HEK293 (cell line): Measurements from ENCODE around the gene IMPDH1.

ENCODE experiments used
- CTCF ChIA-PET: fragments of 350-600 bp; formaldehyde crosslinking; extraction: SDS; loops from one replicate; lab custom pipeline; 2021; ENCODE audit warnings: antibody characterized with exemption; lab: Yijun Ruan, JAX
- POLR2A ChIA-PET: fragments of 300-600 bp; formaldehyde crosslinking; extraction: SDS; loops from one replicate; lab custom pipeline; 2020; ENCODE audit warnings: antibody characterized with exemption, inconsistent platforms; lab: Yijun Ruan, JAX
- H3K27ac ChIP-seq: fragments of 200-500 bp; sonication (Bioruptor generic); 2 replicates; pipeline ENCODE4 v1.5.1; 2014; ENCODE audit warnings: low read depth, low read length, control low read depth, inconsistent platforms; ENCODE audit errors: extremely low read depth
- H3K36me3 ChIP-seq, 2 experiments: fragments of 200-500 bp in 1 of 2; sonication (Bioruptor generic) in 1 of 2; 1 replicate in 1 of 2; 2 replicates in 1 of 2; pipeline ENCODE4 v1.5.1; 2014 to 2017; ENCODE audit warnings: inconsistent platforms in 2 of 2, low read length in 2 of 2; ENCODE audit not compliant: control insufficient read depth in 2 of 2, insufficient read depth in 1 of 2
- H3K4me1 ChIP-seq: fragments of 200-500 bp; sonication (Bioruptor generic); 2 replicates; pipeline ENCODE4 v1.5.1; 2014; ENCODE audit warnings: mild to moderate bottlenecking, low read length, inconsistent platforms; ENCODE audit not compliant: control insufficient read depth, insufficient read depth
- H3K4me3 ChIP-seq: 2 replicates; pipeline ENCODE4 v1.5.1; 2011; ENCODE audit warnings: low read depth, mild to moderate bottlenecking, control low read depth, low read length, moderate library complexity
- H3K9me3 ChIP-seq: fragments of 200-500 bp; sonication (Bioruptor generic); 2 replicates; pipeline ENCODE4 v1.5.1; 2014; ENCODE audit warnings: low read depth, low read length, inconsistent platforms; ENCODE audit not compliant: control insufficient read depth, insufficient read depth
- ATF2 ChIP-seq: fragments of 450-650 bp; formaldehyde crosslinking; IDR thresholded peaks from 2 replicates; pipeline ENCODE4 v1.5.1; 2016; ENCODE audit warnings: missing biosample characterization, missing genetic modification characterization, low read depth
- BCL11A ChIP-seq: fragments of 450-650 bp; formaldehyde crosslinking; IDR thresholded peaks from 2 replicates; pipeline ENCODE4 v1.5.1; 2016; ENCODE audit warnings: low read depth, missing biosample characterization, missing genetic modification characterization
- GFI1B ChIP-seq: fragments of 450-650 bp; formaldehyde crosslinking; IDR thresholded peaks from 2 replicates; pipeline ENCODE4 v1.5.1; 2016; ENCODE audit warnings: missing biosample characterization, missing genetic modification characterization
- KLF10 ChIP-seq: fragments of 450-650 bp; IDR thresholded peaks from 2 replicates; pipeline ENCODE4 v1.5.1; 2018; ENCODE audit warnings: missing biosample characterization, mild to moderate bottlenecking, missing genetic modification characterization
- KLF9 ChIP-seq: fragments of 450-650 bp; formaldehyde crosslinking; IDR thresholded peaks from 2 replicates; pipeline ENCODE4 v1.5.1; 2016; ENCODE audit warnings: missing biosample characterization, missing genetic modification characterization, low read depth
- MYNN ChIP-seq: fragments of 450-650 bp; formaldehyde crosslinking; IDR thresholded peaks from 2 replicates; pipeline ENCODE4 v1.5.1; 2016; ENCODE audit warnings: missing biosample characterization, missing genetic modification characterization, borderline replicate concordance
- PBX3 ChIP-seq: sonication (generic); formaldehyde crosslinking; IDR thresholded peaks from 2 replicates; pipeline ENCODE4 v1.8.1; 2022; ENCODE audit warnings: mild to moderate bottlenecking, moderate library complexity, missing genetic modification reagents
- PRDM6 ChIP-seq: fragments of 450-650 bp; formaldehyde crosslinking; IDR thresholded peaks from 2 replicates; pipeline ENCODE4 v1.5.1; 2017; ENCODE audit warnings: missing biosample characterization, missing genetic modification characterization
- REST ChIP-seq: fragments of 450-650 bp; formaldehyde crosslinking; IDR thresholded peaks from 2 replicates; pipeline ENCODE4 v1.5.1; 2016; ENCODE audit warnings: missing biosample characterization, missing genetic modification characterization
- TCF7L2 ChIP-seq: IDR thresholded peaks from 2 replicates; pipeline ENCODE4 v1.6.1; 2011; ENCODE audit warnings: low read depth, mild to moderate bottlenecking, inconsistent platforms, low read length, moderate library complexity, borderline replicate concordance
- ZBTB26 ChIP-seq: fragments of 450-650 bp; formaldehyde crosslinking; optimal IDR thresholded peaks from 2 replicates; pipeline ENCODE3; 2016; ENCODE audit warnings: missing biosample characterization, mild to moderate bottlenecking, missing genetic modification characterization
- ZBTB48 ChIP-seq: fragments of 450-650 bp; formaldehyde crosslinking; IDR thresholded peaks from 2 replicates; pipeline ENCODE4 v1.5.1; 2016; ENCODE audit warnings: missing biosample characterization, missing genetic modification characterization
- ZFP37 ChIP-seq: fragments of 450-650 bp; formaldehyde crosslinking; IDR thresholded peaks from 2 replicates; pipeline ENCODE4 v1.5.1; 2016; ENCODE audit warnings: missing biosample characterization, missing genetic modification characterization
- ZNF121 ChIP-seq: fragments of 450-650 bp; formaldehyde crosslinking; IDR thresholded peaks from 2 replicates; pipeline ENCODE4 v1.5.1; 2016; ENCODE audit warnings: missing biosample characterization, missing genetic modification characterization
- ZNF202 ChIP-seq: fragments of 450-650 bp; formaldehyde crosslinking; IDR thresholded peaks from 2 replicates; pipeline ENCODE4 v1.5.1; 2016; ENCODE audit warnings: missing biosample characterization, missing genetic modification characterization, borderline replicate concordance
- ZNF239 ChIP-seq: fragments of 450-650 bp; formaldehyde crosslinking; IDR thresholded peaks from 2 replicates; pipeline ENCODE4 v1.5.1; 2016; ENCODE audit warnings: missing biosample characterization, missing genetic modification characterization
- ZNF266 ChIP-seq: fragments of 450-650 bp; formaldehyde crosslinking; IDR thresholded peaks from 2 replicates; pipeline ENCODE4 v1.5.1; 2016; ENCODE audit warnings: missing biosample characterization, missing genetic modification characterization, low read depth
- ZNF510 ChIP-seq: fragments of 450-650 bp; formaldehyde crosslinking; IDR thresholded peaks from 2 replicates; pipeline ENCODE4 v1.5.1; 2018; ENCODE audit warnings: mild to moderate bottlenecking, missing genetic modification characterization, missing biosample characterization; ENCODE audit not compliant: insufficient replicate concordance
- ZNF549 ChIP-seq: fragments of 450-650 bp; IDR thresholded peaks from 2 replicates; pipeline ENCODE4 v1.5.1; 2018; ENCODE audit warnings: missing biosample characterization, missing genetic modification characterization, mild to moderate bottlenecking, inconsistent platforms, moderate library complexity
- ZNF555 ChIP-seq: fragments of 450-650 bp; formaldehyde crosslinking; conservative IDR thresholded peaks from 2 replicates; pipeline ENCODE4 v1.5.1; 2017; ENCODE audit warnings: missing biosample characterization, mild to moderate bottlenecking, missing genetic modification characterization, inconsistent platforms
- ZNF629 ChIP-seq: fragments of 450-650 bp; formaldehyde crosslinking; IDR thresholded peaks from 2 replicates; pipeline ENCODE4 v1.5.1; 2017; ENCODE audit warnings: missing biosample characterization, missing genetic modification characterization
- ZNF645 ChIP-seq: fragments of 450-650 bp; formaldehyde crosslinking; IDR thresholded peaks from 2 replicates; pipeline ENCODE4; 2016; ENCODE audit warnings: missing biosample characterization, missing genetic modification characterization
- ZNF701 ChIP-seq: fragments of 450-650 bp; formaldehyde crosslinking; IDR thresholded peaks from 2 replicates; pipeline ENCODE4 v1.5.1; 2016; ENCODE audit warnings: missing biosample characterization, missing genetic modification characterization
- ZNF747 ChIP-seq: fragments of 450-650 bp; formaldehyde crosslinking; IDR thresholded peaks from 2 replicates; pipeline ENCODE4 v1.5.1; 2016; ENCODE audit warnings: missing biosample characterization, missing genetic modification characterization
- ZNF792 ChIP-seq: fragments of 450-650 bp; formaldehyde crosslinking; IDR thresholded peaks from 2 replicates; pipeline ENCODE4 v1.5.1; 2016; ENCODE audit warnings: missing biosample characterization, missing genetic modification characterization
- ZSCAN16 ChIP-seq: fragments of 450-650 bp; formaldehyde crosslinking; IDR thresholded peaks from 2 replicates; pipeline ENCODE4 v1.5.1; 2016; ENCODE audit warnings: missing biosample characterization, missing genetic modification characterization

Gene IMPDH1

GRCh38 chr7:128456255-128456725, 46.5 kb upstream of the IMPDH1 start (continued):
- 0 out of 2 replicates have a peak, but pooled peaks have one; percentile 0 for TF ChIP-seq REST (tag by site-specific recombination)
- no peak for TF ChIP-seq ZNF792
- TF ChIP-seq MYNN = no peak
- TF ChIP-seq ZNF555 (tag by site-specific recombination) = no peak
- no peak for TF ChIP-seq ZNF549
- TF ChIP-seq ZNF701 (tag by site-specific recombination) = no peak

- CTCF ChIA-PET = interaction anchor here (0.6 to 3.8 kb wide), 7 partner anchors 15 to 591 kb away, joined by 3 to 39 read pairs (median 3); partner anchors contain the start of gene IMPDH1
- POLR2A ChIA-PET = interaction anchor here (0.8 to 1.3 kb wide), 5 partner anchors 12 to 108 kb away, joined by 3 to 8 read pairs (median 4); partner anchors contain the start of gene METTL2B
- H3K4me3 ChIP-seq = peak within 1 kb of the TSS; percentile 56
- no peaks in the 10 kb centered on the region for H3K9me3 ChIP-seq
- H3K36me3 ChIP-seq = peaks cover 0 to 11% of the 10 kb centered on the region in 2 experiments; a peak in 2 of 3 replicates
- peaks cover 14% of the 10 kb centered on the region for H3K4me1 ChIP-seq
- H3K27ac ChIP-seq = peak within 1 kb of the TSS; percentile 81
- TF ChIP-seq ZNF266 (no peak), ZSCAN16 (tag by site-specific recombination) (no peak), ZBTB26 (tag by site-specific recombination) (peak; percentile 99), GFI1B (tag by site-specific recombination) (no peak), BCL11A (no peak), ZNF202 (tag by site-specific recombination) (no peak), KLF10 (tag by site-specific recombination) (peak; percentile 36; the same call in 1 of the 2 replicates), ZNF645 (tag by site-specific recombination) (no peak), PBX3 (peak; percentile 19; the same call in 1 of the 2 replicates), KLF9 (tag by site-specific recombination) (peak; percentile 84), ZFP37 (tag by site-specific recombination) (0 out of 2 replicates have a peak, but pooled peaks have one; percentile 53), TCF7L2 (no peak), PRDM6 (tag by site-specific recombination) (no peak), ZNF747 (tag by site-specific recombination) (no peak), ZNF121 (tag by site-specific recombination) (no peak), ZNF239 (no peak), ATF2 (tag by site-specific recombination) (no peak), ZNF629 (peak; percentile 46; the same call in 1 of the 2 replicates), ZBTB48 (tag by site-specific recombination) (no peak), ZNF510 (no peak)
Measured at GRCh38 chr7:128455543-128456254, 45.9 kb upstream of the IMPDH1 start, which contains the start of gene HILPDA. Gene HILPDA (plus strand): TSS chr7:128455878. CDS start chr7:128457269, 1,391 bp downstream.
